K562 (cell line): Measurements from ENCODE around the gene BLM. TPM values are rescaled to one million over a fixed set of nuclear protein-coding genes. Genes with fewer than 3 reads are reported as not detected.
A peak's percentile ranks its signal among the peaks of the same experiment; 100 is the strongest.

ENCODE experiments used
- ATAC-seq: fragments of 200-7000 bp; cut with Tn5 transposase; 3 replicates; pipeline ENCODE4 v1.9.1; 2020; ENCODE audit warnings: moderate library complexity
- BruUV-seq: library from RNA; stranded (reverse); fragments of 400-500 nt; replicated peaks from 2 replicates; lab custom pipeline; 2021; lab: Mats Ljungman, UMichigan
- CTCF ChIA-PET: fragments of 300-600 bp; formaldehyde crosslinking; extraction: SDS; loops from one replicate; lab custom pipeline; 2021; ENCODE audit warnings: low intra/inter-chr PET ratio; lab: Yijun Ruan, JAX
- POLR2A ChIA-PET: fragments of 300-600, 350-650 bp; sonication (Branson Sonifier 250); formaldehyde crosslinking; extraction: SDS; loops from one replicate; lab custom pipeline; 2021; ENCODE audit warnings: antibody characterized with exemption, inconsistent platforms; lab: Yijun Ruan, JAX
- DNase-seq, 4 experiments: peaks; one replicate each; pipeline versions ENCODE4 v3.0.0 to v3.0.0-alpha.2; 2011 to 2018; ENCODE audit warnings: low spot score in 3 of 4, mixed read lengths in 3 of 4; ENCODE audit errors: extremely low read depth in 1 of 4
- FAIRE-seq: peaks from 2 replicates; lab custom pipeline; 2011; peaks lifted over from hg19 to GRCh38; lab: Jason Lieb, UNC
- H2AFZ ChIP-seq: 2 replicates; pipeline ENCODE4 v1.6.0; 2011; ENCODE audit warnings: low read depth, low read length, control low read depth, inconsistent platforms
- H3K27ac ChIP-seq: fragments of 200-600 bp; 3 replicates; pipeline ENCODE4 v1.8.0; 2011; ENCODE audit warnings: low read depth, mild to moderate bottlenecking, control low read depth, inconsistent platforms, low read length, moderate library complexity, mixed read lengths; ENCODE audit errors: extremely low read depth
- H3K27me3 ChIP-seq, 2 experiments: fragments of 300-600 bp in 1 of 2; 2 replicates in 1 of 2; 3 replicates in 1 of 2; pipeline versions ENCODE4 v1.6.0 to v1.8.0; 2011; ENCODE audit warnings: inconsistent platforms in 2 of 2, low read length in 2 of 2, mild to moderate bottlenecking in 1 of 2, mixed read lengths in 1 of 2, moderate library complexity in 1 of 2; ENCODE audit not compliant: control insufficient read depth in 2 of 2, insufficient read depth in 2 of 2
- H3K36me3 ChIP-seq: fragments of 300-600 bp; 3 replicates; pipeline ENCODE4 v1.8.0; 2011; ENCODE audit warnings: mild to moderate bottlenecking, low read length, inconsistent platforms; ENCODE audit not compliant: control insufficient read depth, insufficient read depth
- H3K4me1 ChIP-seq, 2 experiments: fragments of 200-600 bp in 1 of 2; replicated peaks in 1 of 2; 2 replicates in 1 of 2; 3 replicates in 1 of 2; pipeline versions ENCODE4 v1.5.1 to v1.8.0; 2011; ENCODE audit warnings: inconsistent platforms in 2 of 2, low read length in 2 of 2, mild to moderate bottlenecking in 1 of 2, mixed read lengths in 1 of 2, moderate library complexity in 1 of 2; ENCODE audit not compliant: control insufficient read depth in 2 of 2, insufficient read depth in 2 of 2
- H3K4me2 ChIP-seq: 2 replicates; pipeline ENCODE4 v1.6.1; 2011; ENCODE audit warnings: low read length, control low read depth, inconsistent platforms, mixed read lengths; ENCODE audit not compliant: insufficient read depth
- H3K4me3 ChIP-seq: fragments of 200-600 bp; sonication (generic), shearing (Covaris generic); 2 replicates; pipeline ENCODE4 v1.5.1; 2016; ENCODE audit warnings: control low read depth, inconsistent platforms
- H3K79me2 ChIP-seq: fragments of 200-600 bp; 3 replicates; pipeline ENCODE4 v1.8.0; 2011; ENCODE audit warnings: low read length, inconsistent platforms; ENCODE audit not compliant: control insufficient read depth, insufficient read depth
- H3K9ac ChIP-seq, 2 experiments: 2 replicates each; pipeline versions ENCODE4 v1.6.0 to v1.6.1; 2011; ENCODE audit warnings: low read depth in 2 of 2, low read length in 2 of 2, control low read depth in 1 of 2, inconsistent platforms in 1 of 2, mild to moderate bottlenecking in 1 of 2, mixed read lengths in 1 of 2; ENCODE audit not compliant: insufficient read depth in 1 of 2
- H3K9me1 ChIP-seq: one replicate; pipeline ENCODE4 v1.6.0; 2011; ENCODE audit warnings: inconsistent platforms, mild to moderate bottlenecking, low read length, moderate library complexity; ENCODE audit not compliant: control insufficient read depth, insufficient read depth
- H3K9me3 ChIP-seq: replicated peaks from 2 replicates; pipeline ENCODE4 v1.5.1; 2011; ENCODE audit warnings: low read depth, low read length, inconsistent platforms; ENCODE audit not compliant: control insufficient read depth, insufficient read depth
- H4K20me1 ChIP-seq: replicated peaks from 2 replicates; pipeline ENCODE4 v1.6.1; 2011; ENCODE audit warnings: low read length, inconsistent platforms, mixed read lengths; ENCODE audit not compliant: control insufficient read depth, insufficient read depth
- KAT8 ChIP-seq: fragments of 450-650 bp; IDR thresholded peaks from 2 replicates; pipeline ENCODE4 v1.6.1; 2016; ENCODE audit warnings: low read depth, mild to moderate bottlenecking
- MEF2A ChIP-seq: IDR thresholded peaks from 2 replicates; pipeline ENCODE4 v1.6.1; 2011; ENCODE audit warnings: low read depth, mild to moderate bottlenecking, low read length, moderate library complexity; ENCODE audit not compliant: control insufficient read depth
- NFIC ChIP-seq: fragments of 450-650 bp; IDR thresholded peaks from 2 replicates; pipeline ENCODE4 v1.6.1; 2017; ENCODE audit warnings: mild to moderate bottlenecking, inconsistent platforms
- WGBS: fragments of 100-300 bp; shearing (Covaris generic); methylation state at CpG from one replicate; pipeline ENCODE4 v1.1.6; 2016; ENCODE audit warnings: low coverage, mixed read lengths; ENCODE audit not compliant: insufficient coverage; ENCODE audit errors: missing lambda C conversion rate; 5-methylcytosine and 5-hydroxymethylcytosine counted together
- in situ Hi-C: fragments of 300-500 bp; cut with MboI; formaldehyde crosslinking; loops from 4 replicates; pipeline ENCODE4 v1.15.0; 2018; ENCODE audit warnings: inconsistent platforms, mixed read lengths
- intact Hi-C: fragments of 100-400 bp; cut with micrococcal nuclease; formaldehyde crosslinking; loops from 2 replicates; pipeline ENCODE4 v1.14.2; 2022
- polyA plus RNA-seq, 8 experiments: library from polyadenylated mRNA; depleted of rRNA in 4 of 8; stranded (reverse) in 5 of 8; unstranded in 3 of 8; fragments of >200 nt; fragmentation: Nextera tagmentation in 2 of 8; fragmentation: Illumina TruSeq in 1 of 8; extraction: Ambion mirVana in 2 of 8; extraction: Trizol in 1 of 8; gene quantifications; 2 replicates each; pipeline versions ENCODE4 v1.2.1 to v1.2.3, GENCODE V29; 2011 to 2014; ENCODE audit warnings: inconsistent platforms in 1 of 8, missing spikeins in 1 of 8
- total RNA-seq, 7 experiments: library from RNA; depleted of rRNA in 6 of 7; stranded (reverse); fragments of >200 nt in 6 of 7; fragmentation: Illumina TruSeq in 2 of 7; extraction: Trizol in 2 of 7; gene quantifications; 2 replicates each; pipeline versions ENCODE4 v1.2.1 to v1.2.3, GENCODE V29; 2011 to 2021; ENCODE audit warnings: low replicate concordance in 1 of 7

Gene BLM
- total and polyA plus RNA-seq, 9 of the 15 experiments (the other 6 are each of a cell fraction or from before 2014, with no cell fraction given): 21.0 to 56.0 (median 43.9) TPM

DNA sequence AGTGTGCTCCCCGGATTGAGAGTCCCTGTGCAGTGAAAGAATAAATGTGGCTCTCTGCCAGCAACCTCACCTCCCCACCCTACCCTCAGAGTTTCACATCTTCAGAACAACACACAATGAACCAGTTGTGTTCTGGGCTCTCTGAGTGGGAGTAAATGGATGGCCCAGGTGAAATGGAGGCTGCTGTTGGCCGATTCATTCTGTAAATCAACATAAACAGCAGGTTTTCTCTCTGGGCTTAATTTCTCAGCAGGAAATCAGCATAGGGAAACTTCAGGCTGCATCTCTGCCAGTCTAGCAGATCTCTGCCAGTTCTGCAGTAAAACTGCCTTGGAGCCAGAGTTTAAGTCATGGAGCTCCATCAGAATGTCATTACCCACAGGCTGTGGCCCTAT, 96.6 kb downstream of the BLM start:
- 85% methylated on average over 2 of the region's 2 CpGs for WGBS
- BruUV-seq: no TSS peak
- in situ Hi-C loops: no loop called here
- H3K36me3 ChIP-seq: peaks cover 57% of the 10 kb centered on the region
- H3K4me2 ChIP-seq: no peak overlapping the region
- TF ChIP-seq NFIC (peak; percentile 27; the same call in 1 of the 2 replicates), KAT8 (no peak)
- intact Hi-C loops: loop anchor here (5.0 kb wide), 1 partner anchor 119 kb away; the partner anchor contains the start of gene HDDC3
- H3K79me2 ChIP-seq: no peaks in the 10 kb centered on the region
- no peak overlapping the region for H3K4me3 ChIP-seq
- no peak overlapping the region for H3K27ac ChIP-seq
- H2AFZ ChIP-seq: no peak overlapping the region
- H3K9me3 ChIP-seq: no peaks in the 10 kb centered on the region
- H3K27me3 ChIP-seq: no peaks in the 10 kb centered on the region
- peaks cover 8 to 15% of the 10 kb centered on the region in 2 experiments; a peak in 3 of 5 replicates for H3K4me1 ChIP-seq
- POLR2A ChIA-PET: interaction anchor here (0.6 to 1.0 kb wide), 2 partner anchors 12 to 13 kb away, joined by 3 read pairs; no protein-coding TSS in a partner anchor
- DNase-seq (no peak), ATAC-seq (no peak), FAIRE-seq (no peak)
- no peaks in the 10 kb centered on the region for H3K9me1 ChIP-seq
- CTCF ChIA-PET: no interaction called here
- H3K9ac ChIP-seq: no peak overlapping the region
- no peaks in the 10 kb centered on the region for H4K20me1 ChIP-seq

DNA sequence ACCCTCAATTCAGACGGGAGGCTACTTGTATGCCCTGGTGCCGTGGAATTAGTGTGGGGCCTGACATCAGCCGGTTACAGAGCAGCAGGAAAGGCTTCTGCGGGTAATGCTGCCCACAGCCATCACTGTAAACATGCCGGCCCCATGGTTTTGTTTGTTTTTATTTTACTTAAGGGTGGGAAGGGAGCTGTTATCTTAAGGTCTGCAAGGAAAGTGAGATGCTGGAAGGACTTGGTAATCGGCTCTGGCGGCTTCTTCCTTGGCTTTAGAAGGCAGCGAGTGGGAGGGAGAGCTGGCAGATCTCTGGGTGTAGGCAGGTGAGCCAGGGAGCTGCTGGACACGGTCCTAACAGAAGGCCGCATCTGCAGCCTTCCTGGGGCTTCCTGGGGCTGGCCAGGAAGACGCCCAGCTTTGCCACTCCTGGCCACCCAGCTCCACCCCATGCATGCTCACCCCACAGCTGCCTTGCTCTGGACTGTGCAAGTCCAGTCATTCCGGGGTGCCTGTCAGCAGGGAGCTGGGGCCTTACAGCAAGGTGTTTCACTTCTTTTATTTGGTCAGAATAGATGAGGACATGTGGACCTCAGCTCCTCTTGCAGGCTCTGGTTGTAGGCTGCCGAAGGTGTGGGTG, 97.2 kb downstream of the BLM start:
- FAIRE-seq: no peak
- no peaks in the 10 kb centered on the region for H3K27me3 ChIP-seq
- no peaks in the 10 kb centered on the region for H3K79me2 ChIP-seq
- in situ Hi-C loops (no loop called here), intact Hi-C loops (loop anchor here (5.0 kb wide), 1 partner anchor 118 kb away; the partner anchor contains the start of gene HDDC3)
- H3K9me1 ChIP-seq: no peaks in the 10 kb centered on the region
- H3K4me2 ChIP-seq: no peak overlapping the region
- H3K4me3 ChIP-seq: no peak overlapping the region
- no peaks in the 10 kb centered on the region for H3K9me3 ChIP-seq
- ChIA-PET CTCF (no interaction called here), POLR2A (interaction anchor here (0.6 kb wide), 1 partner anchor 13 kb away, joined by 3 read pairs; no protein-coding TSS in a partner anchor)
- H4K20me1 ChIP-seq: no peaks in the 10 kb centered on the region
- peaks cover 8 to 20% of the 10 kb centered on the region in 2 experiments; a peak in 3 of 5 replicates for H3K4me1 ChIP-seq
- TF ChIP-seq MEF2A: no peak
- H2AFZ ChIP-seq: no peak overlapping the region
- no peak for DNase-seq
- H3K36me3 ChIP-seq: peaks cover 51% of the 10 kb centered on the region
- H3K27ac ChIP-seq: no peak overlapping the region
- no peak overlapping the region for H3K9ac ChIP-seq
- ATAC-seq: no peak
- TSS peak; percentile 13 for BruUV-seq
- 88% methylated on average over 8 of the region's 13 CpGs for WGBS
